D721Med (cell line): Measurements from ENCODE around the gene TATDN3.
"Not testable (repeated sequence)": the region's sequence is repeated elsewhere in the genome, so short reads cannot be mapped to it uniquely, and the experiment has no call there.

Experiments used
- DNase-seq: peaks from one replicate; pipeline ENCODE4 v3.0.0; 2011; ENCODE audit warnings: low spot score; ENCODE audit not compliant: insufficient read length
- FAIRE-seq: peaks from 2 replicates; lab custom pipeline; 2011; peaks lifted over from hg19 to GRCh38; lab: Jason Lieb, UNC
- CTCF ChIP-seq: IDR thresholded peaks from 2 replicates; pipeline ENCODE4 v1.5.1; 2012; ENCODE audit warnings: mild to moderate bottlenecking, control low read depth; ENCODE audit not compliant: insufficient read depth; ENCODE audit errors: missing control alignments

The TATDN3 gene

DNA sequence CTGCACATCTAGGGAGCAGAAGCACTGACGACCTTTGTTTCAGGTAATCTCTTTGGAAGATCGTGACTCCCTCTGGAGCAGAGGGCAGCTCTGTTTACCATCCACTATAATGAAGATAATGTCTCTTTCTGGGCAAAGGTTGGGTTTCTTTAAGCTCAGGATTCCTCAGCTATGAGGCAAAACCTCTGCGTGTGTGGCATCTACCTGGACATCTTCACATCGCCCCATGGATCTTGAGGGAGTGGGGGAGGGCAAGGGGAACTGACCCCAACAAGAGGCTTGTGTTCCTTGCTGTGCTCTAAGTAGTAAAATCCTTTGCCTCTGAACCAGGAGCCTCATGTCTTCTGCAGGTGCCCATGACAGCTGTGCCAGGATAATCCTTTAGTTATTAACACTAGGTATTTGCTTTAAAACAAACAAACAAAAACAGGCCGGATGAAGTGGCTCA, 36.2 kb downstream of the TATDN3 start:
- FAIRE-seq (peak; percentile 96), DNase-seq (peak; percentile 54)
- no peak for TF ChIP-seq CTCF

GRCh38 chr1:212828395-212828794, 36.7 kb downstream of the TATDN3 start:
- no peak for TF ChIP-seq CTCF
- no peak for FAIRE-seq
- DNase-seq = no peak

GRCh38 chr1:212833211-212834207, 41.8 kb downstream of the TATDN3 start:
- not testable (repeated sequence) for FAIRE-seq, DNase-seq

DNA sequence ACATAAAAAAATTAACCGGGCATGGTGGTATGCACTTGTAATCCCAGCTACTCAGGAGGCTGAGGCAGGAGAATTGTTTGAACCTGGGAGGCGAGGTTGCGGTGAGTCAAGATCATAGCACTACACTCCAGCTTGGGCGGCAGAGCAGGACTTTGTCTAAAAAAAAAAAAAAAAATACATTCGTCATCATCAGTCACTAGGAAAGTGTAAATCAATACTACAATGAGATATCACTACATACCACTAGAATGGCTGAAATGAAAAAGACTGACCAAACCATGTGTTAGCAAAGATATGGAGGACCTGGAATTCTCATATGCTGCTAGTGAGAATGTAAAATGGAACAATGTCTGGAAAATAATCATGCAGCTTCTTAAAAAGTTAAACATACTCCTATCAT, 46.5 kb downstream of the TATDN3 start:
- FAIRE-seq = no peak
- no peak for TF ChIP-seq CTCF
- no peak for DNase-seq

DNA sequence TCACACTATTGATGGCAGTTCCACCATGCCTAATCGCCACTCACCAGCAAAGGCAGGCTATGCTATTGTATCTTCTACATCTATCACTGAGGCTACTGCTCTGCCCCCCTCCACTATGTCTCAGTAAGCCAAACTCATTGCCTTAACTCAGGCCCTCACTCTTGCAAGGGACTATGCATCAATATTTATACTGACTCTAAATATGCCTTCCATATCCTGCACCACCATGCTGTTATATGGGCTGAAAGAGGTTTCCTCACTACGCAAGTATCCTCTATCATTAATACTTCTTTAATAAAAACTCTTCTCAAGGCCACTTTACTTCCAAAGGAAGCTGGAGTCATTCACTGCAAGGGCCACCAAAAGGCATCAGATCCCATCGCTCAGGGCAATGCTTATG, 52.8 kb downstream of the TATDN3 start:
- not testable (repeated sequence) for FAIRE-seq, DNase-seq

- FAIRE-seq = no peak
- no peak for TF ChIP-seq CTCF
- DNase-seq = no peak
These were observed 55.9 kb downstream of the TATDN3 start, which contains the start of gene SPATA45 for GRCh38 chr1:212847549-212847948. Gene SPATA45 (minus strand): TSS chr1:212847649. CDS start chr1:212836149, 11,500 bp downstream.

GRCh38 chr1:212852105-212852688, 60.5 kb downstream of the TATDN3 start:
- DNase-seq (no peak), FAIRE-seq (no peak)
- no peak for TF ChIP-seq CTCF

- FAIRE-seq (no peak), DNase-seq (no peak)
- TF ChIP-seq CTCF = no peak
These were observed 62.0 kb downstream of the TATDN3 start for GRCh38 chr1:212853658-212854057.
